Nephron (organoid): ENCODE measurements around the gene PACRG.
"Not testable (repeated sequence)": the region's sequence is repeated elsewhere in the genome, so short reads cannot be mapped to it uniquely, and the experiment has no call there.

Experiments used
- H3K27ac Mint-ChIP-seq, 3 experiments: 2 replicates each; pipeline ENCODE4 v1.8.0; 2020; ENCODE audit warnings: mixed read lengths in 3 of 3, mild to moderate bottlenecking in 2 of 3, moderate library complexity in 1 of 3
- H3K27me3 Mint-ChIP-seq: 2 replicates; pipeline ENCODE4 v1.8.0; 2021; ENCODE audit warnings: low read depth, mild to moderate bottlenecking, moderate library complexity, mixed read lengths
- H3K36me3 Mint-ChIP-seq: 2 replicates; pipeline ENCODE4 v1.8.0; 2020; ENCODE audit warnings: low read depth, mixed read lengths
- H3K4me1 Mint-ChIP-seq: 2 replicates; pipeline ENCODE4 v1.8.0; 2020; ENCODE audit warnings: mixed read lengths
- H3K4me3 Mint-ChIP-seq, 3 experiments: 2 replicates each; pipeline ENCODE4 v1.8.0; 2020; ENCODE audit warnings: mild to moderate bottlenecking in 3 of 3, mixed read lengths in 3 of 3, moderate library complexity in 2 of 3
- H3K9me3 Mint-ChIP-seq: 2 replicates; pipeline ENCODE4 v1.8.0; 2020; ENCODE audit warnings: mixed read lengths
- CTCF ChIP-seq, 3 experiments: fragments of 200-600 bp; sonication (generic); IDR thresholded peaks; one replicate each; pipeline ENCODE4 v1.5.0; 2021; ENCODE audit warnings: antibody characterized with exemption in 3 of 3; ENCODE audit not compliant: unreplicated experiment in 3 of 3

Gene PACRG

GRCh38 chr6:162973151-162973872, 245.5 kb downstream of the PACRG start:
- peak overlapping the region; percentile 21 to 85 (median 27) for H3K27ac Mint-ChIP-seq
- H3K9me3 Mint-ChIP-seq, result no peaks in the 10 kb centered on the region
- H3K36me3 Mint-ChIP-seq, result no peaks in the 10 kb centered on the region
- peaks cover 25% of the 10 kb centered on the region for H3K4me1 Mint-ChIP-seq
- H3K27me3 Mint-ChIP-seq, result peaks cover 7% of the 10 kb centered on the region
- H3K4me3 Mint-ChIP-seq, result peak overlapping the region in 1 of 3 experiments; percentile 18
- no peak for TF ChIP-seq CTCF (IDR thresholded peaks at IDR 0.05; ENCODE audit: unreplicated experiment in 3 of 3)

- Mint-ChIP-seq H3K4me1 (peaks cover 25% of the 10 kb centered on the region), H3K36me3 (no peaks in the 10 kb centered on the region), H3K9me3 (no peaks in the 10 kb centered on the region), H3K27me3 (peaks cover 7% of the 10 kb centered on the region), H3K27ac (peak overlapping the region in 2 of 3 experiments; percentile 21 to 85), H3K4me3 (no peak overlapping the region)
- no peak for TF ChIP-seq CTCF (IDR thresholded peaks at IDR 0.05; ENCODE audit: unreplicated experiment in 3 of 3)
Observed at GRCh38 chr6:162973980-162974379, 246.2 kb downstream of the PACRG start.

GRCh38 chr6:162974685-162975084, 246.9 kb downstream of the PACRG start:
- peaks cover 25% of the 10 kb centered on the region for H3K4me1 Mint-ChIP-seq
- no peaks in the 10 kb centered on the region for H3K36me3 Mint-ChIP-seq
- no peaks in the 10 kb centered on the region for H3K9me3 Mint-ChIP-seq
- no peak overlapping the region for H3K4me3 Mint-ChIP-seq
- H3K27me3 Mint-ChIP-seq, result peaks cover 7% of the 10 kb centered on the region
- H3K27ac Mint-ChIP-seq, result peak overlapping the region in 1 of 3 experiments; percentile 59
- TF ChIP-seq CTCF (IDR thresholded peaks at IDR 0.05; ENCODE audit: unreplicated experiment in 3 of 3), result no peak

GRCh38 chr6:162976141-162976540, 248.4 kb downstream of the PACRG start:
- H3K36me3 Mint-ChIP-seq, result no peaks in the 10 kb centered on the region
- peak overlapping the region in 1 of 3 experiments; percentile 65 for H3K27ac Mint-ChIP-seq
- H3K4me1 Mint-ChIP-seq, result peaks cover 19% of the 10 kb centered on the region
- H3K4me3 Mint-ChIP-seq, result no peak overlapping the region
- TF ChIP-seq CTCF (IDR thresholded peaks at IDR 0.05; ENCODE audit: unreplicated experiment in 3 of 3), result no peak
- H3K27me3 Mint-ChIP-seq, result peaks cover 7% of the 10 kb centered on the region
- H3K9me3 Mint-ChIP-seq, result peaks cover 4% of the 10 kb centered on the region

GRCh38 chr6:162983234-162983633, 255.5 kb downstream of the PACRG start:
- not testable (repeated sequence) for H3K27me3 Mint-ChIP-seq, H3K4me3 Mint-ChIP-seq, H3K4me1 Mint-ChIP-seq, H3K36me3 Mint-ChIP-seq, H3K27ac Mint-ChIP-seq
- H3K9me3 Mint-ChIP-seq, result peaks cover 50% of the 10 kb centered on the region

- no peaks in the 10 kb centered on the region for H3K27me3 Mint-ChIP-seq
Observed at GRCh38 chr6:162998777-162999176, 271.0 kb downstream of the PACRG start.

More at GRCh38 chr6:162998777-162999176, 271.0 kb downstream of the PACRG start:
- no peaks in the 10 kb centered on the region for H3K36me3 Mint-ChIP-seq
- no peaks in the 10 kb centered on the region for H3K4me1 Mint-ChIP-seq
- H3K9me3 Mint-ChIP-seq, result peaks cover 6% of the 10 kb centered on the region
- no peak overlapping the region for H3K4me3 Mint-ChIP-seq
- no peak for TF ChIP-seq CTCF (IDR thresholded peaks at IDR 0.05; ENCODE audit: unreplicated experiment in 3 of 3)
- no peak overlapping the region for H3K27ac Mint-ChIP-seq
